GM21360 (cell line): ENCODE results near the gene INPP5A.

Source experiments
- ATAC-seq: cut with Tn5 transposase; IDR thresholded peaks from one replicate; pipeline ENCODE4 v1.9.1; 2021; ENCODE audit warnings: mild to moderate bottlenecking, moderate library complexity; ENCODE audit not compliant: unreplicated experiment

INPP5A gene

DNA sequence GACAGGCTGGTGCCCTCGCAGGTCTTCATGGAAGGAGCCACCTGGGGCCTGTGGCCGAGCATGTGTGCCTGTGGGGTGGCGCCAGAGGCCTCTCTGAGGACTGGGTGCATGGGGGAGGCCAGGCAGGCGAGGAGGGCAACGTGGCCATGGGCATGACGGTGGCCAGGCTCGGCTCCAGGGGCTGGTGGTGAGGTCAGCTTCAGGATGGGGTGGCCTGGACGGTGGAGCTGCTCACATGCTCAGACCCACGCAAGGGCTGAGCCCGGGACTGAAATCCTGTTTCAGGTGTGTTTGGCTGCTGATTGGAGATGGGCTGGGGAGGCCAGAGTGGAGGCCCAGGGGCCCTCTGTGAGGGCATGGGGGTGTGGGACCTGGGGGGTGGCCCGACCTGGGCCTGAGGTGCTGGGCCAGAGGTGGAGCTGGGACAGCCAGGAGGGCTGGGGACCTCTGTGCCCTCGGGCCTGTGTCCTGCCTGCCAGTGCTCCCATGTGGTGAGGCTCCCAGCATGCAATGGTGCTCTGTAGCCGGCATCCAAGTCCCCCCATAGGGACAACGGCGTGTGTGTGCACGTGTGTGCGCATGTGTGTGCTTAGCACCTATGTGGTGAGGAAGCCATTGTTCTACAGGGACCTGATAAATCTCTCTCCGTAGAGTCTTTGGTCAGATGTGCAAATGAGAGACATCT lies 71.1 kb downstream of the INPP5A start:
- ATAC-seq: no peak

DNA sequence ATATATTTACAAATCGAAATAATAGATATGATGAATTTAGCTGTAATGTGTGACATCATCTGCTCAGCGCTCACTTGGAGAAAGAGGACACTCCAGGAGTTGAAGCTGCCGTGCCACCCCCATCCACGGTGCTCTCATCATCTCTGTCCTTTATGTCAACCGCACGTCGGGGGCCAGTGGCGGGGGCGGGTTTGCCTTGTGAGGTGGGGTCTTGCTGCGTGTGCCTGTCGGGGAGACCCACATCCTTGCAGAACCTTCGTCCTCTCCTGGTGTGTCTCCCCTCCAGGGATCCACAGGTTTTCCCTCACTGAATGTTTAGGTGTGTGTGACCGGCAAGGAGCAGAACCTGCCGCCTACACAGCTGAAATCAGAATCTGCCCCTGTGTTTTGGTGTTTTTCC lies 71.6 kb downstream of the INPP5A start:
- ATAC-seq: no peak

DNA sequence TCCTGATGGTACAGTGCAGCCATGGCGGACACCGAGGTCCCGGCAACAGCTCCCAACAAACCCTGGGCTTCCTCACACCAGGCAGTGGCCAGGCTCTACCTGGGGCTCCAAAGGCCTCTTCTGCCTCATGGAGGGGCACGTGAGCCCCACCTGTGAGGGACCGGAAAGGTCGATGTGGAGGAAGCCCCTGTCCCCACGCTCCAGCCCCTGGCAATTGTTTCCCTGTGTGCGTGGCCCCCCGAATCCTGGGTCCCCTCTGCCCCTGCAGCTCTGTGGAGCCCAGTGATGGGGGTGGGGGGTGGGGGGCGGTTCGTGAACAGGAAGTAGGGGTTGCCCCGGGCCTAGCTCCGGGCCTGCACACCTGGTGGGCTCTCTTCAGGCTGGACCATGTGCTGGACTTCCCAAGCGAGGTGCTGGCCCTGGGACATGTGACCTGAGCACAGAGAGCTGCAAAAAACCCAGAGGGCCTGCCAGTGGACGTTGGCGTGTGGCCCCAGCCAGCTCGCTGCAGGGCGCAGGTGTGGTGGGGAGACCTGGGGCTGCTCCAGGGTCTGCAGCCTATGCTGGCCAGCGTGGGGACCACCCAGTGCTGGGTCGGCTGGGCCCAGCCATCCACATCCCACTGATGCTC lies 72.6 kb downstream of the INPP5A start:
- no peak for ATAC-seq

DNA sequence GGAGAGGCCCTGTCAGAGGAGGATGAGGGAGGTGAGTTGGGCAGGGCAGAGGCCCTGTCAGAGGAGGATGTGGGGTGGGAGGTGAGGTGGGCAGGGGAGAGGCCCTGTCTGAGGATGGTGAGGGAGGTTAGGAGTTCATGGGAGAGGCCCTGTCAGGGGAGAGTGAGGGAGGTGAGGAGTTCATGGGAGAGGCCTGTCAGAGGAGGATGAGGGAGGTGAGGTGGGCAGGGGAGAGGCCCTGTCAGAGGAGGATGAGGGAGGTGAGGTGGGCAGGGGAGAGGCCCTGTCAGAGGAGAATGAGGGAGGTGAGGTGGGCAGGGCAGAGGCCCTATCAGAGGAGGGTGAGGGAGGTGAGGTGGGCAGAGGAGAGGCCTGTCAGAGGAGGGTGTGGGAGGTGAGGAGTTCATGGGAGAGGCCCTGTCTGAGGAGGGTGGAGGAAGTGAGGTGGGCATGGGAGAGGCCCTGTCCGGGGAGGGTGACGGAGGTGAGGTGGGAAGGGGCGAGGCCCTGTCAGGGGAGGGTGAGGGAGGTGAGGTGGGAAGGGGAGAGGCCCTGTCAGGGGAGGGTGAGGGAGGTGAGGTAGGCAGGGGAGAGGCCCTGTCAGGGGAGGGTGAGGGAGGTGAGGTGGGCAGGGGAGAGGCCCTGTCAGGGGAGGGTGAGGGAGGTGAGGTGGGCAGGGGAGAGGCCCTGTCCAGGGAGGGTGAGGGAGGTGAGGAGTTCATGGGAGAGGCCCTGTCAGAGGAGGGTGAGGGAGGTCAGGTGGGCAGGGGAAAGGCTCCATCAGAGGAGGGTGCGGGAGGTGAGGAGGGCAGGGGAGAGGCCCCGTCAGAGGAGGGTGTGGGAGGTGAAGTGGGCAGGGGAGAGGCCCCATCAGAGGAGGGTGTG lies 73.7 kb downstream of the INPP5A start:
- ATAC-seq: no peak

DNA sequence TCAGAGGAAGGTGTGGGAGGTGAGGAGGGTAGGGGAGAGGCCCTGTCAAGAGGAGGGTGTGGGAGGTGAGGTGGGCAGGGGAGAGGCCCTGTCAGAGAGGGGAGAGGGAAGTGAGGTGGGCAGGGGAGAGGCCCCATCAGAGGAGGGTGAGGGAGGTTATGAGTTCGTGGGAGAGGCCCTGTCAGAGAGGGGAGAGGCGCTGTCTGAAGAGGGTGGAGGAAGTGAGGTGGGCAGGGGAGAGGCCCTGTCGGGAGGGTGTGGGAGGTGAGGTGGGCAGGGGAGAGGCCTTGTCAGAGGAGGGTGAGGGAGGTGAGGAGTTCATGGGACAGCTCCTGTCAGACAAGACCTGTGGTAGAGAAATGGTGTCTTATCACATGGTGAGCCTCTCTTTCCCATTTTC lies 74.4 kb downstream of the INPP5A start:
- no peak for ATAC-seq

DNA sequence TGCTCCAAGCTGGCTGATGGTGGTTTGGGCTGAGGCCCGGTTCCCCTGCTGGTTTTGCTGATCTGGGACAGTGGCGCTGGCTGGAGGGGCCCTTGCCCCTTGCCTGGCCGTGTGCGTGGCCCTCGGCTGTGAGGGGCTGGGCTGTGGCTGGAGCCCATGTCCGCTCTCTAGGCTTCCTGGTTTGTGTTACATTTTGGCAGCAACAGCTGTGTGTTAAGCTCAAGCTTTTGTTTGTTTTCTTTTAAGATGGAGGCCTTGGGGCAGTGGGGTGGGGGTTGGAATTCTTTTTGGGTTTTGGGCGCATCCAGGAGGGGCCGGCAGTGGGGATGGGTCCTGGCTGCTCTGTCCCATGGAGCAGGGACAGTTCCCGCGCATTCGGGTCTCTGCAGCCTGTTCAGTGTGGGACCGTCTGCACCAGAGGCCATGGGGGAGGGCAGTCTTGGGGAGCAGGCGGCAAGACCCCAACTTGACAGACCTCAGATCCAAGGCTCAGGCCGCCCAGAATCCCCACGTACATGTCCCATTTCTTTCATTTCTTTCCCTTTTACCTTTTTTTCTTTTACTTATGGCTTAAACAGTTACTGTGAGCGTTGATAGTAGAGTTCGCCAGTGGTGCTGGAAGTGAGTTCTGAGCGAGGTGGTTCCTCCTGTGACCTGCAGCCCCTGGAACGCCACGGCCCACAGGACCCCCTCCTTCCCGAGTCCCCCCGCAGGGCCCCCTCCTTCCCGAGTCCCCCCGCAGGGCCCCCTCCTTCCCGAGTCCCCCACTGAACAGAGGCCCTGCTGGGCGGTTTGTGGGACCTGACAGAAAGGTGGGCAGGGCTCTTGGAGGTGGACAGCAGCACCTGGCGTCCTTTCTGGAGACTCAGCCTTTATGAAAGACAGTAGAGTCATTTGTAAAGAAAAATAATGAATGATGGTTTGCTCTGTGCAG lies 75.3 kb downstream of the INPP5A start:
- no peak for ATAC-seq

DNA sequence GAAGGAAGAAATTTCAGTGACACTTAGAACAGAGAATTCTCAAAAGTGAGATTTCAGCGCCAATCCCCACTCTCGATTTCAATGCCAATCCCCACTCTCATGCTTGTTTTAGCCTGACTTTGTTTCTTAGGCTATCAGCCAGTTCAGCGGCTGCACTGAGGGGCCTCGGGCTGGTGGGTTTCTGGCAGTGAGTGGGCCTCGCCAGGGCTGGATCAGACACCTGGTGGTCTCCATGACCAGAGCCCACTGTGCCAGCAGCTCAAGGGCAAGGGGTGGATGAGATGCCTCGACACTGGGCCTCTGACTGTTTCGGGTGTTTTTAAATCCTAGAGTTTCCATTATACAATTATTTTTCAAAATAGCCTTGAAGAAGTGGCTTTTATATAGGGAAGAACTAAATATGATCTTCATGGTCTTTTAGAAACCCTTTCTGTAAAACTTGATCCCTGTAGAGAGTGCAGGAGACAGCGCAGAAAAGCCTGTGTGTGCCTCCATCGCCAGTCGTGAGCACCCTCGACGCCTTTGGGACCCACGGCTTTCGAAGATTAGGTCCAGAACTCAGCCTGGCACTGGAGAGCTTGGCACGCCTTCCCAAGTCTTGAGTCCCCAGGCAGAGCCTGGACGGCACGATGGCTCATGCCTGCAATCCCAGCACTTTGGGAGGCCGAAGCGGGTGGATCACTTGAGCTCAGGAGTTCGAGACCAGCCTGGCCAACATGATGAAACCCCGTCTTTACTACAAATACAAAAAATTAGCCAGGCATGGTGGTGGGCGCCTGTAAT lies 76.2 kb downstream of the INPP5A start:
- no peak for ATAC-seq

DNA sequence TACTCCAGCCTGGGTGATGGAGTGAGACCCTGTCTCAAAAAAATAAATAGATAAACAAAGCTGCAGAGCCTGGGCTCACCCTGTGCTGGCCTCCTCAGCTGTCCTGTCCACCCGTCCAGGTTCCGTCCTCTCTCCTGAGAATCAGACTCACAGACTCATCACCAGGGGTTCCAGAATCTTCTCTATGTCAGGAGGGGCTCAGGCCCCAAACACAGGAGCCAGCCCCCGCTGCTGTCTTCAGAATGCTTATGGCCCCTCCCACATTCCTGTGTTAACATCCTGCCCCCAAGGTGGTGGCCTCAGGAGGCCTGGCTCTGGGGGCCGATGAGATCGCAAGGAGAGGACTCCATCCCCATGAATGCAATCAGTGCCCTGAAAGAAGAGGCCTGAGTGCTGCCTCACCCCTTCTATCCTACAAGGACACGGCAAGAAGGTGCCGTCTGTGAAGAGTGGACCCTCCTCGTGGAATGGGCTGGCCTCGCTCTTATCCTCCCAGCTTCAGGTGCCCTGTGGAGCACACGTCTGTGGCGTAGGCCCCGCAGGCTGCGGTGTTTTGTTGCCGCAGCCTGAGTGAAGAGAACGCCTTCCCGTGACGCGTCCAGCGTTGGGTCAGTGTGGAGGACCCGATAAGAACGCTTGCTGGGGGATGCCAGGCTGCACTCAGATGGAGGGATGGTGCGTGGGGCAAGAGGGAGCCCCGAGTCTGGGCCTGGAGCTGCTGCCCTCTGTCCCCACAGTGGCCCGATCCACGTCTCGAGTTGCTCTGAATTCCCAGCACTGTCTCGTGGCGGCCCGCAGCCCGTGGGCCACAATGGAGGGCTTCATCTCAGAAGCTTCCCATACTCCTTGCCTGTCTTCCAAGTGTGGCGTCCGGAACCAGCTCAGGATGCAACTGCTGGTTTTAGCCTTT lies 77.1 kb downstream of the INPP5A start:
- ATAC-seq: no peak

DNA sequence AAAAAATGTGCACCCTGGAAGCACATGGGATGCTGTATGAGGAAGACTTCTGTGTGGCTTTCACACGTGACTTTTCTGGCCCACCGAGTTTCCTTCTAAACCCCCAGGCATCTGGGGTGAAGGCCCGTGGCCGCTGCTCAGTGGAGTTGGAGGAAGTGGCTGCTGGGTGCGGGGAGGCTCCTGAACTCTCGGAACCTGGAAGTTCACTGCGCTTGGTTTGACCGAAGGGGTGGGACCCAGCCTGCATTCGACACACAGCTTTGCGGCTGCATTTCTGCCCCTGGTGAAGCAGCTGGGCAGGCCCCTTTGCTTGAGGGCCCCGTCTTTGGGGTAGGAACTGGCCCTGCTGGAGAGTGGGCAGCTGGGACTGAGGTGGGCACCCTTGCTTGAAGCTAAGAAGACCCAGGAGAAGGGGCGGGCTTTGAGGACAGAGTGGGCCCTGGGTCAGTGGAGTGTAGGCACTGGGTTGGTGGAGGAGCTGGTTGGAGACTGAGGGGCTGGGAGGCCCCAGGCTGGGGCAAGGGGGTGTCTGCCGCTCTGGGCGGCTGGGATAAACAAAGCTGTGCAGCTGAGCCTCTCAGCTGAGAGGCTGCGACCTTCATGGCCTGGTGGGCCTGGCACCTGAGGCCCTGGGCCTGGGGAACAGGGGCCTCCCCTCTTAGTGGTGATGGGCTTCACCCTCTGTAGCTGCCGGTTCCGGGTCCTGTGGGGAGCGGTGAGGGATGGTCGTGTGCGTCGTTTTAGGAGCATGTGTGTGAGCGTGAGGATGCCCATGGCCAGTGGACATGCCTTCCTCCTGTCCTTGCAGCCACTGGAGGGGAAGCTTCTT lies 78.0 kb downstream of the INPP5A start:
- ATAC-seq: no peak

DNA sequence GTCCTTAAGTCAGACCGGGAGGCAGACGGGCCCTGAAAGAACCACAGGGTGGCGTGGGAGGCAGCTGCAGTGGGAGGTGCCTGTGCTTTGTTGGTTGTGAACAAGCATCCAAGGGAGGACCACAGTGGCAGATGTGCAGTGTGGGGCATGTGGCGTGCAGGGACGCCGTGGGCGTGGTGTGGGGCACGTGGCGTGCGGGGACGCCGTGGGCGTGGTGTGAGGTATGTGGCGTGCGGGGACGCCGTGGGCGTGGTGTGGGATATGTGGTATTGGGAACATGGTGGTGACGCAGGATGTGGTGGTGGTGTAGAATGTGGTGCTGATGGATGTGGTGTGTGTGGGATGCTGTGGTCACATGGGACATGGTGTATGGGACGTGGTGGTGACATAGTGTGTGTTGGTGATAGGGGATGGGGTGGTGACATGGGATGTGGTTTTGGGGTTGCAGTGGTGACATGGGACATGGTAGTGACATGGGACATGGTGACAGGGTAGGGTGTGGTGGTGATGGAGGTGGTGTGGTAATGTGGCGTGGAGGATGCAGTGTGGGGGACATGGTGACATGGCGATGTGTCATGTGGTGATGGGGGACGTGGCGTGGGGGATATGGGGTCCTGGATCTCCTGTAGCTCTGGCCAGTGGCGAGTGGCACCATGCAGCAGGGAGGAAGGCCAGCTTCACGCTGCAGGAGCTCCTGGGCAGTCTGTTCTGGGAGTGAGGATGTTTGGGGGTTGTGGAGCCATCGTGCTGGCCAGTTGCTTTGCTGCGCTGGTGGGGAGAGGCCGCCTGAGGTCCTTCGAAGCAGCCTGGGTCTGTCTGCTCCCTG lies 78.8 kb downstream of the INPP5A start:
- ATAC-seq: no peak

DNA sequence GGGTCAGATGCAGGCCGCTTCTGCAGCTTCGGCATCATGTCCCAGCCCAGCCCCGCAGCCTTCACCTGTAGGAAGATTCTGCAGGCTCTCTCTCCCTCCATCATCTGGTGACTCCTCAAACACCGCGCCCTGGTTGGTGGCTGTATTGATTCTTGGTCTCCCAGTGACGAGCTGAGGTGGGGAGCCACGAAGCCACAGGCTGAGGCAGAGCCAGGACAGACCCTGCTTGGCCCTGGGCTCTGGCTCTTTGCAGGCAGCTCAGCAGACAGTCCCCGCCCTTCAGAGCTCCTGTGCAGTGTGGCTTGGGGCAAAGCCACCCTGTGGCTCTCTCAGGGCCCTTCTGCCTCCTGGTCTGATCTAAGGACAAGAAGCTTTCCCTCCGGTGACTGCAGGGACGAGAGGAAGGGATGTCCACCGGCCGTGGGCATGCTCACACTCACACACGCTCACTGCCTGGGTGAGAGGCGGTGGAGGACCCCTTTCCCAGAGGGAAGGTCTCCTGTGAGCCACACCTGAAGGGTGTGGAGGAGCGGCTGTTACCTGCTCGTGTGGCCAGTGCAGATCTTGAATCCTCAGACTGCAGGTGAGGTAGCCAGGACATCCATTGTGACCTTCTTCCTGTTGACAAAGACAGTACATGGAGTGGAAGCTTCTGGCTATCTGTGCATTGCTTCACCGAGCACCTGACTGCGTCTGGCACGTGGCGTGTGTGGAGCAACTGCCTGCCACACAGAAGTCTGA lies 79.6 kb downstream of the INPP5A start:
- no peak for ATAC-seq

DNA sequence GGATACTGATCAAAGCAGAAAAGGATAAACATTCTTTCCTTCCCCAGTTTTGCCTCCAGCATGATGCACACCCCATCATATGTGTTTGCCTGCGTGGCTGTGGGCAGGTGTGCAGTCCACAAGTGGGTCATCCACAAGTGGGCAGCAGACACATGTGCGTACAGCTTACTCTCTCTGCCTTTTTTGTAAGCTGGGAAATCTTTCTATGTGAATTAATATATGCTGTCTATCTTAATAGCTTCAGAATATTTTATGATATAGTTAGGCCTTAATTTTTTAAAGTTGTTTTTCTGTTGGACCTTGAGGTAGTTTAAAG lies 80.1 kb downstream of the INPP5A start:
- no peak for ATAC-seq

DNA sequence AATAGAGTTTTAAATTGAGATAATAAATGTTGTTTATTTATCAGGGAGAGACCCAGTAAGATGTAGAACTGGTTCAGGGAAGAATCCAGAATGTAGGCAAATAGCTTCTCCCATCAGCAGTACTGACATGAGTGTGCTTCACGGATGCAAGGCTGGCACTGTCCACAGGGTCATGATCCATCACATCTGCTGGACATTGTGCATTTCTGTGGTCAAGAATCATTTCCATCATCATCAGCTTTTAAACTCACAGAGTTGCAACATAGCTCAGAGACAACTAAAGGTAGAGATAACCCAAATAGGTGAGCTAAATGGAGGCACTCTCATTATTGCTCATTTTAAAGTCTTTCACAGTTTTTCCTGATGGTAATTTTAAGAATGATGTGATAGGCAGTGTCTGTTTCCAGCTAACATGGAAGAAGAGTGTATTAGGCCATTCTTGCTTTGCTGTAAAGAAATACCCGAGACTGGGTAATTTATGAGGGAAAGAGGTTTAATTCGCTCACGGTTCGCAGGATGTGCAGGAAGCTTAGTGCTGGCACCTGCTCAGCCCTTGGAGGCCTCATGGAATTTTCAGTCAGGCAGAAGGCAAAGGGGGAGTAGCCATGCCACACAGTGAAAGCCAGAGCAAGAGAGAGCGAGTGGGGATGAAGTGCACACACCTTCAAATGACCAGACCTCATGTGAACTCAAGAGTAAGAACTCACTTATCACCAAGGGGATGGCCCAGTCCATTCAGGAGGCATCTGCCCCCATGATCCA lies 80.8 kb downstream of the INPP5A start:
- ATAC-seq: no peak

DNA sequence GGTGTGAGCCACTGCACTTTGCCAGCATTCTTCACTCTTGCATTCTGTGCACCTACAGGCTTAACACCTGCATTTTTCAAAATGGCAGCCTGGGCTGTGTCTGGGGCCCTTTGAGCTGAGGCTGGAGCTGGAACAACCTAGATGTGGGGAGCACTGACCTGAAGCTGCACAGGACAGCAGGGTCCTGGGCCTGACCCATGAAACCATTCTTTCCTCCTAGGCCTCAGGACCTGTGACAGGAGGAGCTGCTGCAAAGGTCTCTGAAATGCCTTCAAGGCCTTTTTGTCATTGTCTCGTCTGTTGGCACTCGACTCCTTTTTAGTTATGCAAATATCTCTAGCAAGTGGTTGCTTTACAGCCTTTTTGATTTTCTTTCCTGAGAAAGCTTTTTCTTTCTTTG lies 82.3 kb downstream of the INPP5A start:
- ATAC-seq: no peak

DNA sequence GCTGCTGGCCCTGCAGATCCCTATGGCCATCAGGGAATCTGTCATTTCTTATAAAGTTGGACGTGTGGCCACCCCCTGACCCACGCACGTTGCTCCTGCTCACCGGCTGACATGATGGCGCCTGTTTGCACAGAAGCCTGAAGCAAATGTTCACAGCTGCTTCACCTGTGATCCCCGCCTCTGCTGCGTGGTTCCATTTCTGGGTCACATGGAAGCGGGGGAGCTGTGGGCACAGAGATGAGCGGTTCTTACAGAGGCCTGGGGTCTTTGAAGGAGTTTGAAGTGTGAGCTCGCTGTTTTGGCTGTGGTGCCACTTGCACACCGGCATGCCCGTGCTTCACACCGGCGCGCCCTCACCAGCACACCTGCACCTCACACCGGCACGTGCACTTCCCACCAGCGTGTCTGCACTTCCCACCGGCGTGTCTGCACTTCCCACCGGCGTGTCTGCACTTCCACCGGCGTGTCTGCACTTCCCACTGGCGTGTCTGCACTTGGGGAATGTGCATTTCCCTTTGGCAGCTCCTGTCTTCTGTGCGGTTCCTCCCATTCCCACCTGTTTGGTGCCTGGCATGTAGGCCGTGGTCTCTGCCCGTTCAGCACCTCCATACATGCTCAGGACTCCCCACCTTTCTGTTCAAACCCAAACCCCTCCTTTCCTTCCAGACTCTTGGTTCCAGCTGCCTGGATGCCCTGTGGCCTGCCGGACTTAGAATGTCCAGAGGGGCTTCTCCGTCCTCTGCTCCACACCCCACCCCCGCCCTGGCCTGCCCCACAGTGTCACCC lies 86.7 kb downstream of the INPP5A start:
- no peak for ATAC-seq
